ENCODE measurements around the gene INTS11.

GRCh38 chr1:1336446-1336845 is 12.0 kb upstream of the INTS11 start:
- TF ChIP-seq POLR2A (IDR thresholded peaks at IDR 0.05; ENCODE audit: low read depth, low read length) (no peak), TAF1 (IDR thresholded peaks at IDR 0.05; ENCODE audit: low read depth, low read length) (no peak), POLR2AphosphoS5 (IDR thresholded peaks at IDR 0.05; ENCODE audit: low read depth, low read length) (no peak), PAX5 (IDR thresholded peaks at IDR 0.05; ENCODE audit: insufficient read depth, low read length, severe bottlenecking) (no peak), SPI1 (IDR thresholded peaks at IDR 0.05; ENCODE audit: low read depth, low read length) (no peak)

All from GM12891 (cell line).